NCI-H2107 (cell line): ENCODE results near the gene TRIM72.
"Not testable (repeated sequence)": the region's sequence is repeated elsewhere in the genome, so short reads cannot be mapped to it uniquely, and the experiment has no call there.

Experiments
- DNase-seq: peaks from one replicate; lab custom pipeline; 2025; lab: John Stamatoyannopoulos, UW

TRIM72 gene

GRCh38 chr16:31213877-31214707 lies at the start of gene TRIM72:
Gene TRIM72 (plus strand): TSS chr16:31214119. CDS start chr16:31214739, 620 bp downstream.
- no peak for DNase-seq

GRCh38 chr16:31167315-31167714 lies 46.6 kb upstream of the TRIM72 start:
- DNase-seq = no peak

- DNase-seq = no peak
These were observed 45.1 kb upstream of the TRIM72 start for GRCh38 chr16:31168848-31169247.

- not testable (repeated sequence) for DNase-seq
These were observed 43.9 kb upstream of the TRIM72 start for GRCh38 chr16:31170048-31170447.

- peak; percentile 47 for DNase-seq
These were observed 36.8 kb upstream of the TRIM72 start for GRCh38 chr16:31177136-31177535.

- no peak for DNase-seq
These were observed 34.6 kb upstream of the TRIM72 start for GRCh38 chr16:31179219-31179746.

- peak; percentile 75 for DNase-seq
These were observed 34.0 kb upstream of the TRIM72 start, which contains the start of gene FUS for GRCh38 chr16:31179747-31180459. Gene FUS (plus strand): TSS chr16:31180139. CDS start chr16:31180215, 76 bp downstream.

- no peak for DNase-seq
These were observed 32.7 kb upstream of the TRIM72 start for GRCh38 chr16:31181102-31181830.

GRCh38 chr16:31182391-31182790 lies 31.5 kb upstream of the TRIM72 start:
- DNase-seq = no peak

- DNase-seq = no peak
These were observed 30.2 kb upstream of the TRIM72 start for GRCh38 chr16:31183432-31184428.

GRCh38 chr16:31184888-31185287 lies 29.0 kb upstream of the TRIM72 start:
- DNase-seq = no peak

- no peak for DNase-seq
These were observed 28.6 kb upstream of the TRIM72 start for GRCh38 chr16:31185339-31185738.

GRCh38 chr16:31186176-31186575 lies 27.7 kb upstream of the TRIM72 start:
- no peak for DNase-seq

GRCh38 chr16:31186930-31187807 lies 26.8 kb upstream of the TRIM72 start:
- no peak for DNase-seq

- DNase-seq = no peak
These were observed 26.1 kb upstream of the TRIM72 start for GRCh38 chr16:31187808-31188189.

- no peak for DNase-seq
These were observed 25.2 kb upstream of the TRIM72 start for GRCh38 chr16:31188450-31189411.

GRCh38 chr16:31189412-31189778 lies 24.5 kb upstream of the TRIM72 start:
- no peak for DNase-seq

- no peak for DNase-seq
These were observed 23.9 kb upstream of the TRIM72 start for GRCh38 chr16:31190061-31190460.
